ENCODE measurements around the gene NME4.
"Not testable (repeated sequence)": the region's sequence is repeated elsewhere in the genome, so short reads cannot be mapped to it uniquely, and the experiment has no call there.

The NME4 gene

DNA sequence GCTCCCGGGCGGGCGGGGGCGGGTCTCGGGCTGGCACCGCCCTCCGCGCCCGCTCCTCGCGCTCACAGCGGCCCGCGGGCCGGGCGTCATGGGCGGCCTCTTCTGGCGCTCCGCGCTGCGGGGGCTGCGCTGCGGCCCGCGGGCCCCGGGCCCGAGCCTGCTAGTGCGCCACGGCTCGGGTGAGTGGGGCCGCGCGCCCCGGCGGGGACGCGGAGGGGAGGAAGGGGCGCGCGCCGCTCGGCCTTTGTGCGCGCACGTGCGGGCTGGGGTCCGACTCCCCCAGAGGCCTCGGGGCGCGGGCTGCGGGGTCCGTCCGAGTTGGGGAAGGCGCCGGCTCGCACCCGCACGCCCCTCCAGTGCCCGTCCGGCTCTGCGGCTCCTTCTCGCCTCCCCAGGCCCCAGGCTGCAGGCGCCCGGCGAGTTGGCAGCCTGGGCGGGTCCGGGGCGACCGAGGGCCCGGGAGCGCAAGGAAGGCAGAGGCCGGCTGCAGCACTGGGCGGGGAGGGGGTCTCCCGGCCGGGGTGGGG lies at the start of gene NME4:
Gene NME4, plus strand, starts transcription at position 65 of the 527 bp plus-strand sequence. Its CDS starts 24 bp downstream, at position 89.
- in situ Hi-C loops (cut with HindIII; ENCODE audit: low sequenced_read_pairs), result no loop called here

DNA sequence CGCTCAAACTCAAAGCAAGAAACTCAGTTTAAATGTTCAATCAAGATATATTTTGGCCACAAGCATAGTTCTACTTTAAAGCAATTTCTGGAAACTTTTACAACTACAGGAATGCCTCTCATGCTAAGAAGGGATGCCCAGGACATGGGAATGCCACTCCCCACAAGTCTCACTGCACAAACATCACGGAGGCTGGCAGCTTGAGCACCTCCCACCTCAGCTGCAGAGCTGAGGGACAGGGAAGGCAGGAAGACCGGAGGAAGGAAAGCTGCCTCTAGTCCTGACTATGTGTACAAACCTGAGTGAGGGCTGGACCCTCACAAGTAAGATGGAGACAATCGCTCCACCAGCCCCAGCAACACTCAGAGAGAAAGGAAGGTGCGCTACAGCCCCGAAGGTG lies 49.8 kb upstream of the NME4 start:
- in situ Hi-C loops (cut with HindIII; ENCODE audit: low sequenced_read_pairs), result no loop called here

DNA sequence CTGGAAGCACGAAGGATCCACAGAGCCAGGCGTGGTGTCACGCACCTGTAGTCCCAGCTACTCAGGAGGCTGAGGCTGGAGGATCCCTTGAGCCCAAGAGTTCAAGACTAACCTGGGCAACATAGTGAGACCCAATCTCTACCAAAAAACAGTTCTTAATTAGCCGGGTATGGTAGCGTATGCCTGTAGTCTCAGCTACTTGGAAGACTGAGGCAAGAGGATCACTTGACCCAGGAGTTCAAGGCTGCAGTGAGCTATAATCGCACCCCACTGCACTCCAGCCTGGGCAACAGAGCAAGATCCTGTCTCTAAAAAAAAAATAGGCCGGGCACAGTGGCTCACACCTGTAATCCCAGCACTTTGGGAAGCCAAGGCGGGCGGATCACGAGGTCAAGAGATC lies 48.5 kb upstream of the NME4 start:
- in situ Hi-C loops (cut with HindIII; ENCODE audit: low sequenced_read_pairs), result not testable (repeated sequence)

DNA sequence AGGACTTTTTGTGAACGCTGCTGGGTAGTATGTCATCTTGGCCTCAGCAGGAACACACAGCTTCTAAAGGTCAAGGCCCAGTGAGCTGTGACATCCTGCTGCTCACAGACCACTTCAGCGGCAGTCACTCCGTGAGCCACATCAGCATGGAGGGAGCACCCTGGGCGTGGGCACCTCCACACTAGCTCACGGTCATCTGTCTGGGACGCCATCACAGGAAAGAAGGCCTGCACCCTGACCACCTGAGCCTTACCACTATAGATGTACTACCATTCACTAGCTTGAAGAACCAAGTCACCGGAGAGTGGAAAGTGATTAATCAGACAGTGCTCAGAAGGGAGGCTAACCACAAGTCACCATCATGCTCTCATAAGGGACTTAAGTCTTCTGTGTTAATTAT lies 47.8 kb upstream of the NME4 start:
- in situ Hi-C loops (cut with HindIII; ENCODE audit: low sequenced_read_pairs), result no loop called here

DNA sequence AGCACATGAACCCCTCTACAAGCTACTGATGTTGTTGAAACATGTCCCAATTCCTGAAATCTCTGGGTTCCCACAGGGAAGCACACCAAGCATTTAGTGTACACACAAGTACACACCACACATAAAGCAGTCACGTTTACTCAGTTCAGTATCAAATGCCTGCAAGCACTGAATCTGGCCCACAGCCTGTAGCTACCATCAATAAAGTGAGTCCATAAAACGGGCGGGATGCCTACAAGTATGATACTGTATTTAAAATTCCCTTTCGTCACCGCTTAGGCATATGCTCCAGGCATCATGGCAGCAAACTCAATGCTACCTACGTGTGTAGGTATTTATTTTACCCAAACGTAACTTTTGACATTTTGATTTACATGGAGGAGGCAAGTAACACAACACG lies 46.8 kb upstream of the NME4 start:
- in situ Hi-C loops (cut with HindIII; ENCODE audit: low sequenced_read_pairs), result no loop called here

DNA sequence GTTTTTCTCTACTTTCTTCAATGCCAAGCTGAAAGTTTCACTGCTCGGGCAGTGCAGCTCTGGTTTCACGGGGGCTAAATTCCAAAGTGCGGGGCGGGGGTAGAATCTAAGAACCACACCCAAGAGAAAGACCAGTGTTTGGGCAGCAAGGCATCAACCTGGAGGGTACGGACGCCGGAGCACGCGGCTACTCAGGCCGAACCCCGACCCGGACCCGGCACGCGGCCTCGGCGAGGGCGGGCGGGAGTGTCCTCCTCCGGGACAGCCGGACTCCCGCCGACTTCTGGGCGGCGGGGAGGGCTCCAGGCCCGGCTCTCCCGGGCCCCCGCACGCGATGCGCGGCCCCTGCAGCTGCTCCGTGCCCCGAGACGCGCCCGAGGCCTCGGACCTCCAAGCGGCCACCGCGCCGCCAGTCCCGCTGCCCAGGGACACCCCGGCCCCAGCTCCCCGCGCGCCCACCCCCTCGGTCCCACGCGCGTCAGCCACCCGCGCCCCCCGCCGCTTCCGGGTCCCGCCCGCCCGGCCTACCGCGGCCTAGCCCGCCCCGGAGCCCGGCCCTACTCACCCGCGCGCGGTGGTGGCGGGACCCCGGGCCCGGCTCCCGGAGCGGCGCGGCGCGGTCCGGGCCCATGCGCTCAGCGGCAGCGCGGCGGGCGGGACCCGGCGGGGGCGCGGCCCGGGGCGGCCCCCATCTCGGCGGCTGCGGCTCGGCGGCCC lies 45.0 kb upstream of the NME4 start:
- in situ Hi-C loops (cut with HindIII; ENCODE audit: low sequenced_read_pairs), result no loop called here

DNA sequence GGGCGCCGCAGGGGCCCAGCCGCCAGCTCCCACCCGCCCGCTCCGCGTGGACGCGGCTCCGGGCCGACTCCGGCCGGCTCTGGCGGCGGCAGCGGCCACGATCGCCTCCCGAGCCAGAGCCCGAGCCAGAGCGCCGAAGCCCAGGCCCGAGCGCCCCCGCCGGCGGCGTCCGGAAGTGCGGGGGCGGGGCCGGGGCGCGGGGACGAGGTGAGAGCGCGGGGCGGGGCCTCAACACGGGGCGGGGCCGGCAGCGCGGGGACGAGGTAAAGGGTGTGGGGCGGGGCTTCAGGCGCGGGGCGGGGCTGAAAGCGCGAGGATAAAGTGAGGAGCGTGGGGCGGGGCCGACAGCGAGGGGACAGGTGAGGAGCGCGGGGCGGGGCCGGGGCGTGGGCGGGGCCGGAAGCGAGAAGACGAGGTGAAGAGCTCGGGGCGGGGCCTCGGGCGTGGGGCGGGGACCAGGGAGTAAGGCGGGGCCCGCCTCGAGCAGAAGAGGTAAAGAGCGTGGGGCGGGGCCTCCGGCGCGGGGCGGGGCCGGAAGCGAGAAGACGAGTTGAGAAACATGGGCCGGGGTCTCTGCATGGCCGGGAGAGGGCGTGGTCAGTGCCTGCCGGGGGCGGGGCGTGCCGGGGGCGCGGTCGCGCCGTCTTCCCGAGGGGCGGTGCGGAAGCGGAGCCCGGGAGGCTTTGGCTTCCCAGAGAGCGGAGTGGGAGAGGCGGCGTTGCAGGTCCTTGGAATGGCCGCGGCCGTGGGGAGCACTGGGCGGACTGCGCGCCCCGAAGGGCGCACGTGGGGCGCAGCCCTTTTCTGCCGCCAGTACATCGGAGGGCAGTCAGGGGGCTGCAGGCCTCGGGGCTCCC lies 44.2 kb upstream of the NME4 start, which contains the start of gene AXIN1:
Gene AXIN1, minus strand, starts transcription at position 177 of the 857 bp plus-strand sequence. CDS start 5,698 bp downstream, outside the sequence.
- in situ Hi-C loops (cut with HindIII; ENCODE audit: low sequenced_read_pairs), result no loop called here

DNA sequence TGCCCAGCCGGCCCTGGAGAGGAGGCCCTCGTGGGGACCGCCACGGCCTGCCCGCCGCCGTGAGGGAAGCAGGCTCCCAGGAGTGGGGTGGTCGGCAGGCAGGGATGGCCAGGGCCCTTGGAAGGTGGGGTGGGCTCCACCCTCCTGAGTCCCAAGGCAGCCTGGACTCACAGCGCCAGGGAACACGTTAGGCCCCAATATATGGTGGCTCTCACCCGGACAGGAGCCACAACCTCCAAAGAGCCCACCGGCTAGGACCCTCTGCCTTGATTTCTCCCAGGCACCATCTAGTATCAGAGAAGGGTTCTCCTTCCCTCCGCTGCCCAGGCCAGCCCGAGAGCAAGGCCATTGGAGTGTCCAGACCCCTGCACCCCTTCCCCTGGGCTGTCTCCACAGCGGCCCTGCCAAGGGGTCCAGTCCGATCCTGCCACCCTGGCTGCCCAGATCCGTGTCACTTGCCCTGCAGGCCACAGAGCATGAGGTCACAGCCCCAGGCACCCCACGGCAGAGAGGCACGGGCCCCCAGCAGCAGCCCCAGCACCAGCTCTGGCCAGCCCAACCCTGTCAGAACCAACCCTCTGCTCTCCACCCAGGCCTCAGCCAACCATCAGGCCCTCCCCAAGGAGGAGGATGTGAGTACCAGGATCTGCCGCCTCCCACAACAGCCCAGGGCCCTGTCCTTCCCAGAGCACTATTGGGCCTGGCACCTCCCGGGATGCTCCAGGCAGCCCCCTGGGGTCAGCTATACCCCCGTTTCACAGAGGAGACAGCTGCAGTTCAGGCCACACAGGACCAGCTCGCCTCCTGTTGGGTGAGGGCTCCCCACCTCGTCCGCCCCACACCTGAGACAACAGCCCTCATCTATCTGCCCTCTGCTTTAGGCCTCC lies 43.4 kb upstream of the NME4 start:
- in situ Hi-C loops (cut with HindIII; ENCODE audit: low sequenced_read_pairs), result no loop called here

DNA sequence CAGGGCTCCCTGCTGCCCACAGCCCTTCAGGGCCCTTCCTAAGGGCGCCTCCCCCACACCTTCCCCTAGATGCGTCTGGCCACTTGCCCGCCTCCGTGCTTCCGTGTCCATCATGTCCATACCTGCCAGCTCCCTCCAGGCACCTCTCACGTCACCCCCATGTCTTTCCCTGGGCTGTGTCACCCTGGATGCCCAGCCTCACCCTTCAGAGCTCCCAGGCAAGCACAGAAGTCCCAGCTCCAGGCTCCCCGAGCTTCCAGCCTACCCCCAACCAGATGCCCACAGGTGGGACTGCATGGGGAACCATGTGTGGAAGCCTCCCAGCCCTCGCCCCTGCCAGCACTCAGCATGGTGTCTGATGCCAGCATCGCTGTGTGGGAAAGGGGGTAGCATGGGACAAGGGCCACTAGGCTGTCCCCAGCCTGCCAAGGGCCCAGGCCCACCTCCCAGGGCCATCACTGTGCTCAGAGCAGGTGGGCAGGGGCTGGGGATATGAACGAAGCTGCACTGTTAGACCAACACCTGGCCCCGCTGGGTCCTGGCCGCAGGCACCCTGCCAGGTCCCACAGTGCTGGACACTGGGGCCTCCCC lies 42.6 kb upstream of the NME4 start:
- in situ Hi-C loops (cut with HindIII; ENCODE audit: low sequenced_read_pairs), result no loop called here

DNA sequence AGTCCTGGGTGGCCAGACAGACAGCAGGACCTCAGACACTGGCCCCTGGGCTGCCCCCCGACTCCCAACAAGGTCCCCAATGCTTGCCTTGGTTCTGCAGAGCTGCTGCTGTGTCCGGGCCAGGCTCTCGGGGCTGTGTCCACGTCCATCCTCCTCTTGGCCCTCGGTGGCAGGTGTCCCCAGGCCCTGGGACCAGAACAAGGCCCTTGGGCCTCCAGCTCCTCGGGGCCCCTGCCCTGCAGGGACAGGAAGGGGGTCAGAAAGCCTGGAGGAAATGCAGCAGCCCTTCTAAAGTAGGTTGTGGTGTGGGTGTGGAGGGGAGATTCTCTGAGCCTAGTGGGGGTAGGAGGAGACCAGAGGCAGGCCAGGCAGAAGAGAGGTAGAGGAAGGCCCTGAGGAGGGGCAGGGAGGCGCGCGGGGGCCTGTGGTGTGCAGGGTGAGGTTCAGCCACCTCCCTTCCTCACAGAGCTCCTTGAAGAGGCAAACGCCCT lies 42.0 kb upstream of the NME4 start:
- in situ Hi-C loops (cut with HindIII; ENCODE audit: low sequenced_read_pairs), result no loop called here

DNA sequence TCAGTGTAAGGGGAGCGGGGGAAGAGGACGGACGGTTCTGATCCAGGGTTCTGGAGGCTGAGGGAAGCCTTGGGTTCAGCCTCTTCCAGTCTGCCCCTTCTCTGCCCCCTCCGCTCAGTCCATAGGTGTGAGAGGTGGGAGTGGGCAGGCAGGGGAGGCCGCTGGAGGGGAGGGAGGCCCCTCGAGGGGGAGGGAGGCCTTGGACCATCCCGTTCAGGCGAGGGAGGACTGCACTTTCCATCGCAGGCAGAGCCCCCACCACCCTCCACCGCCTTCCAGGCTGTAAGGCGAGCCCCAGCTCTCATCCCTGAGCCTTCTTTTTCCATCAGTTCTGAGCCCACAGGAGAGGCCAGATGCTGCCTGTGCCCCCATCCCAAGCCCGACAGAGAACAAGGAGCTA lies 40.3 kb upstream of the NME4 start:
- in situ Hi-C loops (cut with HindIII; ENCODE audit: low sequenced_read_pairs), result no loop called here

DNA sequence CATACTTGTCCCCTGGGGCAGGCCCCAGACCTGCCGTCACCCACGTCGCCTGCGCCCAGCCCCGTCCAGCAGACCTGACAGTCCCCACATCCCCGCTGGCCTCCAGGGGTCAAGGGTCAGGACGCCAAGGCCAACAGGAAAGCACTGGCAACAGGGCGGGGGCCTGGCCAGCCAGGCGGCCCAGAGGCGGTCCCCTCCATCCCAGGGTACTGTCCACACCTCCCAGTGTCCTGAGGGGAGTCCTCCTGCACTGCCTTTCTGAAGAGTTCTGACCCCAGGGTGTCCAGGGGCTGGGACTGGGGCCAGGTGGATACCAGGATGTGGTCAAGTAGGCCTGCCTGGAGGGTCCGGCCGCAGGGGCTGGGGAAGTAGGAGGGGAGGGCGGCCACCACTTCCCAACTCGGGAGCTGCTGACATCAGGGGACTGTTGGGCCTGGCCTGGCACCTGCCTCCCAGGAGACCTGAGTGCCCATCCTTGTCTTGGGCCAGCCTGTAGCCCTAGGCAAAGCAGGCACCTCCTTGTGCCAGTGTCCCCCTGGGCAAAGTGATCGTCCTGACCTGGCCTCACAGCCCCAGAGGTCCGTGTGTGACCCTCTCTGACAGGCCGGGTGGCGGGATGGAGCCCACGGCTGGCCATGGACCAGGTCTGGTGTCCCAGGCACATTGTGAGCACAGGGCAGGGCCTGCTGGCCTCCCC lies 37.8 kb upstream of the NME4 start:
- in situ Hi-C loops (cut with HindIII; ENCODE audit: low sequenced_read_pairs), result no loop called here

DNA sequence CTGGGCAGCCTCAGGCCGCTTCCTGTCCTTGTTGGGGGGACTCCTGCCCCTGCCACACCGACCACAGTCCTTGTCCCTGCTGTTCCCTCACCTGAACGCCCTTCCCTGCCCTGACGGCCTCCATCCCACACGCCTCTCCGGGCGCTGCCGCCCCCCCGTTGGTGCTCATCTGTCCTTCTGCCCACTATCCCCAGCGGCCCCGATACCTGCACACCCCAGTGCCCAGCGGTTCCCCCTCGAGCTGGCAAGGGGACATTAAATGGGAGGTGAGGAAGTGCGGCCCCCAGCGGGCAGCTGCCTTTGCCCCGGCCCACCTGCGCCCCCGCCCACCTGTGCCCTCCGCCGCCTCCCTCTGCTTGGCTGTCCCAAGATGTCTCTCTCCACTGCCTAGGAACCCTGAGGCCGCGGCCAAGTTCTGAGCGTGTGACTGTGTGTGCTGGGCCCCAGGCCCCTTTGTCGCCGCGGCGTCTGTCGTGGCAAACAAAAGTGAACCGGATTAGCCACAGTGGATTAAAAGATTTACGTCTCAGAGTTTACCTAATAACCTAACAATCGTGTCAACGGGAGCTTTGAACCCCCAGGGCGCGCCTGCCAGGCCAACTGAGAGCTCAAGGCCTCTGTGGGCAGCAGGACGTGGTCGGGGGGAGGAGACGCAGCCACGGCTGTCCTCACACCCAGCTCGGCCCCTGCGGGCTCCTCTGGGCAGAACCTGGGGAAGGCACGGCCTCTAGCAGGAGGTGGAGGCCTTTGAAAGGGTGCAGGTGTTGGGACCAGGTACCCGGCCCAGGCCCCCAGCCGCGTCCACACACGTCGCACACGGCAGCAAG lies 36.9 kb upstream of the NME4 start:
- in situ Hi-C loops (cut with HindIII; ENCODE audit: low sequenced_read_pairs), result no loop called here

DNA sequence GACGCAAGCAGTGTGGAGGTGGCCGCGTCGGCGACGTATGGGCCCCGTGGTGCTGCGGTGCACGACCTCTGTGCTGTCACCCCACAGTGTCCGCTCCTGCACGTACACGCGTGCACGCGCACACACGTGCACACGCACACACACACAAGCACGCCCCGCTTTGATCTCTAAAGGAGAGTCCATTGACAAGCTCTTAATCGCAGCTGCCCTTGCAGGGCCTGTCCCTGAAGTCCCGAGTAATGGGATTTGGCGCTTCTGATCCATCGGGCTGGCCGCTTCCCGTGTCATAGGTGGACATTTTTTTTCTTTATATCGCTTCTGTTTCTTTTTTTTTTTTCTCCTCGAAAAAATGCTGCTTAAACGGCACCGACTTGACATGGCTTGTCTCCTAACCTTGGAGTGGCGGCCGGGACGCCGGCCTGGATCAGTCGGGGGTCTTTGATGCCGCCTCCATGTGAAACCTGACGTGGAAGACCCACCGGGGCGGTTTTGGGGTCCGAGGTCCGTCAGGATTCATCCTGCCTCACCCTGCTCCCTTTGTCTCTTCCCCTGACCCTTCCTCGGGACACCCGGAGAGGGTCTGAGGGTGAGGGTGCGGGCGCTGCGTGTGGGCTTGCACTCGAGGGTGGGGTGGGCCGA lies 36.2 kb upstream of the NME4 start:
- in situ Hi-C loops (cut with HindIII; ENCODE audit: low sequenced_read_pairs), result no loop called here

DNA sequence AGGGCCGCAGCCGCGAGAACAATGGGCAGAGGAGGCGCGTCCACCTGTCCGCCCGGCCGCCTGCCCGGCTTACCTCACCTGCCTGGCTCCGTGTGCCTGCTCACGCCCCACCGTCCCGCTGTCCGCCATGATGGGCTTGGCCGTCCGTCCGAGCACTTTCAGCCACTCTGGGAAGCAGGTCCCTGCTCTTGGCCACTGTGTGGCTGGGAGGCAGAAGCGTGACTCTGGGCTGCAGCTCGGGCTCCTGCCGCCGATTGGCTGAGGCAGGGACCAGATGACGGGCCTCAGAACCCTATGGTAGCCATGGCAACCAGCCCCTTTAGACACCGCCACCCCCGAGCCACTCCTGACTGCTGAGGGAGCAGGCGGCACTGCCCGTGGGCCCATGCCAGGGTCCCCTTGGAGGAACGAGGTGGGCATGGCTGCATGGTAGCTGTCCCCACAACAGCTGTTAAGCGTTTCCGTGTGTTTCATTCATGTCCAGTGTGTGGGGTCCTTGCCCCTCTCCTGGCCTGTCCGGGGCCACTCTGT lies 35.6 kb upstream of the NME4 start:
- in situ Hi-C loops (cut with HindIII; ENCODE audit: low sequenced_read_pairs), result no loop called here

DNA sequence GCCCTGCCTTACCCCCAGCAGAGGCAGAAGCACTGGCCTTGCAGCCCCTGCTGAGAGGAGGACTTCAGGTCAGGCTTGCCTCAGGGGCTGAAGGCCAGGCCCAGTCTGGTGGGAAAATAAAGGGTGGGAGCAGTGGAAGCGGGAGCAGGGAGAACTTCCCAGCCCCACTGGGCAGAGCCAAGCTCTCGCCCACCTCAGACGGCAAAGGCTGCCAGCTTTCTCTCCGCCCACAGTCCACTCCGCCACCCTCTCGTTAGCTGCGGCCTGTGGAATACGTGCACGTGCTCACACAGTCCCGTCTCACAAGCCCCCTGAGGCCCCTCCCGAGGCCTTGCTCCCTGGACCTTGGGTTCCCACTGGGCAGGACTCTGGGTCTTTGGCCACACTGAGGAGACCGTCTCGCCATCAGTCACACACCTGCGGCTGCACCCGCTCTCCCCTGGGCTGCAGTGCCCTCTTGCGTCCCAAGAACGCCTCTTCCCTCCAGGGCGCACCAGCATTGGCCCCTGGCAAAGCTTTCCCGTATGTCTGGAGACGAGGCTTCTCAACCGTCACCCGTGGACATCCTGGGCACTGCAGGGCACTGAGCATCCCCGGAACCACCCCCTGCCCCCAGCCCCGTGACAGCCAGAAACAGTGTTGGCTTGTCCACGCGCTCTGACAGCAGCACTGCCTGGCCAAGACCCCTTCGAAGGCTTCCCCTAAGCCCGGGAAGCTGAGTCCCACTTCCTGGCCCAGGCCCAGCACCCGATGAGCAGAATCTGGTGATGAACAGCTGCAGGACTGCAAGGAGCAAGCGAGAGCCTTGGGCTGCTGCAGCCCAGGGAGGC lies 34.9 kb upstream of the NME4 start:
- in situ Hi-C loops (cut with HindIII; ENCODE audit: low sequenced_read_pairs), result no loop called here

DNA sequence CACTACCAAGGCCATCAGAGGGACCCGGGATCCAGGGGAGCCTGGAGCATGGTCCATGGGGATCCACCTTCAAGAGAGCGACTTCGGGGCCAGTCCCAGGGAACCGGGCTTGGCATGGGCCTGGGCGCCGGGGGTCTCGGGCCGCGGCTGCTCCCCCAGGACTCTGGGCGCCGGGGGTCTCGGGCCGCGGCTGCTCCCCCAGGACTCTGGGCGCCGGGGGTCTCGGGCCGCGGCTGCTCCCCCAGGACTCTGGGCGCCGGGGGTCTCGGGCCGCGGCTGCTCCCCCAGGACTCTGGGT lies 34.3 kb upstream of the NME4 start:
- in situ Hi-C loops (cut with HindIII; ENCODE audit: low sequenced_read_pairs), result not testable (repeated sequence)
